A673 (cell line): ENCODE measurements around the gene GLI3.

Source experiments
- EZH2 ChIP-seq: fragments of 200-600 bp; sonication (generic); IDR thresholded peaks from 2 replicates; pipeline ENCODE4 v1.6.1; 2017; ENCODE audit warnings: borderline replicate concordance, low read depth, mild to moderate bottlenecking, mixed read lengths, antibody characterized with exemption, low read length; ENCODE audit not compliant: poor library complexity, severe bottlenecking
- TF ChIP-seq, protein P1 (sequence below): fragments of 300-800, 200-600 bp; sonication (generic); conservative IDR thresholded peaks from 2 replicates; pipeline ENCODE4 v1.5.1; 2017; ENCODE audit warnings: low read depth, mild to moderate bottlenecking, antibody characterized with exemption, low read length, moderate library complexity, mixed read lengths

- TF ChIP-seq EZH2: no peak
- TF ChIP-seq, protein P1, sequence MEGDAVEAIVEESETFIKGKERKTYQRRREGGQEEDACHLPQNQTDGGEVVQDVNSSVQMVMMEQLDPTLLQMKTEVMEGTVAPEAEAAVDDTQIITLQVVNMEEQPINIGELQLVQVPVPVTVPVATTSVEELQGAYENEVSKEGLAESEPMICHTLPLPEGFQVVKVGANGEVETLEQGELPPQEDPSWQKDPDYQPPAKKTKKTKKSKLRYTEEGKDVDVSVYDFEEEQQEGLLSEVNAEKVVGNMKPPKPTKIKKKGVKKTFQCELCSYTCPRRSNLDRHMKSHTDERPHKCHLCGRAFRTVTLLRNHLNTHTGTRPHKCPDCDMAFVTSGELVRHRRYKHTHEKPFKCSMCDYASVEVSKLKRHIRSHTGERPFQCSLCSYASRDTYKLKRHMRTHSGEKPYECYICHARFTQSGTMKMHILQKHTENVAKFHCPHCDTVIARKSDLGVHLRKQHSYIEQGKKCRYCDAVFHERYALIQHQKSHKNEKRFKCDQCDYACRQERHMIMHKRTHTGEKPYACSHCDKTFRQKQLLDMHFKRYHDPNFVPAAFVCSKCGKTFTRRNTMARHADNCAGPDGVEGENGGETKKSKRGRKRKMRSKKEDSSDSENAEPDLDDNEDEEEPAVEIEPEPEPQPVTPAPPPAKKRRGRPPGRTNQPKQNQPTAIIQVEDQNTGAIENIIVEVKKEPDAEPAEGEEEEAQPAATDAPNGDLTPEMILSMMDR: no peak
Measured at GRCh38 chr7:42099470-42100155, 137.4 kb downstream of the GLI3 start.
